Spleen (tissue), 7 donors: ENCODE data around the gene SLC2A4.

Source experiments
- CTCF ChIP-seq, 11 experiments: fragments of 200-600 bp in 7 of 11; fragments of 450-650 bp in 4 of 11; sonication (generic) in 4 of 11; IDR thresholded peaks in 8 of 11; conservative IDR thresholded peaks in 3 of 11; 1 replicate in 7 of 11; 2 replicates in 4 of 11; pipeline versions ENCODE4 v1.4.0 to v1.8.0; 2016 to 2021; ENCODE audit warnings: antibody characterized with exemption in 11 of 11, inconsistent platforms in 4 of 11, mild to moderate bottlenecking in 1 of 11
- POLR2A ChIP-seq, 3 donors: fragments of 450-650 bp; IDR thresholded peaks; one replicate each; pipeline ENCODE4 v1.5.1; 2017; ENCODE audit warnings: antibody characterized with exemption in 3 of 3, mild to moderate bottlenecking in 1 of 3
- donor health status: DM: no; HTN: no; CAD: no; lungs with moderate emphysema.
- donor health status: DM: no; HTN: no; CAD: no.
- donor health status: DM: no; HTN: no; CAD: no.

GRCh38 chr17:7290166-7290565, 8.6 kb downstream of the SLC2A4 start:
- TF ChIP-seq CTCF (IDR thresholded peaks at IDR 0.05 in 8 of 11, conservative IDR thresholded peaks at IDR 0.05 in 3 of 11) (no peak), POLR2A (IDR thresholded peaks at IDR 0.05) (no peak)
